Measurements from ENCODE around the gene CALD1. TPM values are rescaled to one million over a fixed set of nuclear protein-coding genes. Genes with fewer than 3 reads are reported as not detected.
"Not testable (repeated sequence)": the region's sequence is repeated elsewhere in the genome, so short reads cannot be mapped to it uniquely, and the experiment has no call there.

CALD1 gene
- total RNA-seq, 1 donor from 2014 or later: 122 TPM

DNA sequence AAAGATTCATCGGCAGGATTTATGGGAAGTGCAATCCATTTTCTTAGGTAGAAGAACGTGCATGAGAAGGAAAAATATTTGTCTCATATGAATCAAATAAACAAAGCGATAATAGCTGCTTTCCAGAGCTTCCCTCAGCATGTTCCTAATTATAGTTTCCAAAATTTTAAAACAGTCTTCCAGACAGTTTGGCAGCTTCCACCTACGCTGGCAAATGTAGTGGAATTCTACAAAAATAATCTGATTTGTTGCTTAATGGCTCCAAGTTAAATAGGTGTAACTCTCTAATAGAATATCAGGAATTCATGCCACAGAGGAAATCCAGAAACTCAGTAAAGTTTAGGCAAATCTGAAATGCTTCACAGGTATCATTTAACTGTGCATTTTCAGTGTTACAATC is 183.6 kb downstream of the CALD1 start:
- Histone ChIP-seq H3K4me1 (no peaks in the 10 kb centered on the region), H3K27me3 (ENCODE audit: low read depth) (no peaks in the 10 kb centered on the region), H3K4me3 (no peak overlapping the region), H3K36me3 (peaks cover 93% of the 10 kb centered on the region), H3K9me3 (replicated peaks) (no peaks in the 10 kb centered on the region), H3K27ac (replicated peaks) (peak overlapping the region; percentile 0)
- intact Hi-C loops (cut with micrococcal nuclease): no loop called here
- no peak for DNase-seq
- no peak for TF ChIP-seq CTCF (IDR thresholded peaks at IDR 0.05; ENCODE audit: borderline replicate concordance)

DNA sequence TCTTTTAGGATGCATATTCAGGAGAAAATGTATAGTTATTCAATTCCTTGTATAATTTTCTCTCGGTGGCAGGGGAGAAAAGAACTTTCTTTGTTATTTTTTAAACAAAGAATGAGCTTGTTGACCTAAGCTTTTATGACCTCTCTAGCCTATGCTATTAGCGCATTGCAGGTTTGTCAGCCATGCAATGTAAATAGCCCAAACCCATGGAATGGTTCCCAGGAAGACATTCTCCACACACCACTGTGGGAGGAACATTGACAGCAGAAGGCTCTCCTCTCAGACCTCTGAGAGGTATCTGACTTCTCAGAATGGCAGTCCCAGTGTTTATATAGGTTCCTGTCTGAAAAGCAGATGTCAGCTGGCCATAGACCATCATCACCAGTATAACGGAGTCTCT is 187.3 kb downstream of the CALD1 start:
- H3K4me1 ChIP-seq: no peaks in the 10 kb centered on the region
- intact Hi-C loops (cut with micrococcal nuclease): no loop called here
- no peak overlapping the region for H3K4me3 ChIP-seq
- TF ChIP-seq CTCF (IDR thresholded peaks at IDR 0.05; ENCODE audit: borderline replicate concordance): no peak
- no peak for DNase-seq
- H3K27ac ChIP-seq (replicated peaks): no peak overlapping the region
- no peaks in the 10 kb centered on the region for H3K27me3 ChIP-seq (ENCODE audit: low read depth)
- no peaks in the 10 kb centered on the region for H3K9me3 ChIP-seq (replicated peaks)
- H3K36me3 ChIP-seq: peaks cover 85% of the 10 kb centered on the region

DNA sequence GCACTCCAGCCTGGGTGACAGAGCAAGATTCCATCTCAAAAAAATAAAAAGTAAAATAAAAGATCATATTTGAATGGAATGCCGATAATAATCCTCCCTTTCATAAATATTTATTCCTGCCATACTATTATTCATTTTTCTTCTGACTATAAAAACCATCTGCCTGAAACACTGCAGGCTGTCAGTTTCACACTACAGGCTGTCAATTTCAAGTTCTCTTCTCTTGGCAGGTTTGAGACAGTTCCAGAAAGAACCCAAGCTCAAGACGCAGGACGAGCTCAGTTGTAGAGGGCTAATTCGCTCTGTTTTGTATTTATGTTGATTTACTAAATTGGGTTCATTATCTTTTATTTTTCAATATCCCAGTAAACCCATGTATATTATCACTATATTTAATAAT is 188.7 kb downstream of the CALD1 start:
- DNase-seq: no peak
- no peak for TF ChIP-seq CTCF (IDR thresholded peaks at IDR 0.05; ENCODE audit: borderline replicate concordance)
- H3K4me3 ChIP-seq: no peak overlapping the region
- H3K27me3 ChIP-seq (ENCODE audit: low read depth): no peaks in the 10 kb centered on the region
- no peaks in the 10 kb centered on the region for H3K4me1 ChIP-seq
- no peaks in the 10 kb centered on the region for H3K9me3 ChIP-seq (replicated peaks)
- intact Hi-C loops (cut with micrococcal nuclease): no loop called here
- no peak overlapping the region for H3K27ac ChIP-seq (replicated peaks)
- peaks cover 71% of the 10 kb centered on the region for H3K36me3 ChIP-seq

GRCh38 chr7:134981645-134982044 is 202.2 kb downstream of the CALD1 start:
- not testable (repeated sequence) for DNase-seq; H3K27ac ChIP-seq (replicated peaks); H3K4me3 ChIP-seq; H3K9me3 ChIP-seq (replicated peaks); H3K4me1 ChIP-seq; H3K36me3 ChIP-seq; H3K27me3 ChIP-seq (ENCODE audit: low read depth)
- intact Hi-C loops (cut with micrococcal nuclease): loop anchor here (10.0 kb wide), 2 partner anchors 163 to 193 kb away; partner anchors contain the start of genes CYREN and TMEM140

DNA sequence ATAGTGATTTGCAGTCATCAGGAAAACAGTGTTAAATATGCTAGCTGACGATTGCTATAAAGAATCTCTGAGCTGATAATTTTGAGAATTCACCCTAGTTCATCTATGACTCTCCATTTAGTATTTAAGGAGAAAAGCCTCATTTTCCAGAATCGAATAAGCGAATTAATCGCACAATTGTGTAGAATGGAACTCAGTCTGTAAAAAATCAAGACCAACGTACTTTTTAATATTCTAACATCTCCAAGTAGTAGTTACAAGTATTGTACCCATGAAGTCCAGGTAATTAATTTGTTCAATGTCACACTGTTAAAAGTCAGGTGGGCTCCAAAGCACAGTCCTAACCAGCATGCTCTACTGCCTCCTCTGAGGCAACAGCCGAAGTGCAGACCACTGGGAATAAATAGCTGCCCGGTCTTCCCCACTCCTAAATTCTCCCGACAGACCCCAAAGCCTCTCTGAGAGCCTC is 206.5 kb downstream of the CALD1 start:
- H3K27me3 ChIP-seq (ENCODE audit: low read depth): no peaks in the 10 kb centered on the region
- peak overlapping the region; percentile 74 for H3K4me3 ChIP-seq
- H3K9me3 ChIP-seq (replicated peaks): peaks cover 4% of the 10 kb centered on the region
- H3K27ac ChIP-seq (replicated peaks): peak overlapping the region; percentile 92
- no peak for TF ChIP-seq CTCF (IDR thresholded peaks at IDR 0.05; ENCODE audit: borderline replicate concordance)
- no peaks in the 10 kb centered on the region for H3K36me3 ChIP-seq
- intact Hi-C loops (cut with micrococcal nuclease): loop anchor here (10.0 kb wide), 2 partner anchors 159 to 189 kb away; partner anchors contain the start of genes CYREN and TMEM140
- no peak for DNase-seq
- peaks cover 31% of the 10 kb centered on the region for H3K4me1 ChIP-seq

GRCh38 chr7:134986363-134987251 is 207.2 kb downstream of the CALD1 start, which contains the start of gene AGBL3:
AGBL3 (plus strand) TSS chr7:134986508; CDS start chr7:134987934, 1,426 bp downstream.
- Histone ChIP-seq H3K9me3 (replicated peaks) (peaks cover under 1% of the 10 kb centered on the region), H3K27ac (replicated peaks) (peak within 1 kb of the TSS; percentile 92), H3K27me3 (ENCODE audit: low read depth) (no peaks in the 10 kb centered on the region), H3K4me1 (peaks cover 35% of the 10 kb centered on the region), H3K4me3 (peak within 1 kb of the TSS; percentile 74), H3K36me3 (no peaks in the 10 kb centered on the region)
- DNase-seq: peak; percentile 97
- TF ChIP-seq CTCF (IDR thresholded peaks at IDR 0.05; ENCODE audit: borderline replicate concordance): peak; percentile 72
- intact Hi-C loops (cut with micrococcal nuclease): loop anchor here (10.0 kb wide), 2 partner anchors 158 to 188 kb away; partner anchors contain the start of genes CYREN and TMEM140

Data from left ventricle myocardium inferior (tissue), 1 donor.